Activated naive CD4-positive, alpha-beta T cell treated with anti-CD3 and anti-CD28 coated beads, Interleukin-2, amount 50 U/mL, for 72 hours (primary cell): ENCODE results near the gene ENAH. TPM values are rescaled to one million over a fixed set of nuclear protein-coding genes. Genes with fewer than 3 reads are reported as not detected.
A peak's percentile ranks its signal among the peaks of the same experiment; 100 is the strongest.

ENCODE experiments used
- ATAC-seq, 2 donors: fragments of 150-1000 bp; cut with Tn5 transposase; 2 replicates each; pipeline ENCODE4 v1.10.0; 2021; ENCODE audit warnings: mild to moderate bottlenecking in 2 of 2, moderate library complexity in 2 of 2
- DNase-seq, 2 donors: peaks; one replicate each; pipeline ENCODE4 v3.0.0; 2021 to 2022; ENCODE audit warnings: low spot score in 2 of 2
- H3K27ac Mint-ChIP-seq, 2 donors: one replicate each; pipeline ENCODE4 v1.8.0; 2022; ENCODE audit warnings: mild to moderate bottlenecking in 2 of 2, mixed read lengths in 2 of 2
- H3K36me3 Mint-ChIP-seq, 2 donors: one replicate each; pipeline ENCODE4 v1.8.0; 2022; ENCODE audit warnings: mixed read lengths in 2 of 2
- H3K9me3 Mint-ChIP-seq, 2 donors: one replicate each; pipeline ENCODE4 v1.8.0; 2022; ENCODE audit warnings: mixed read lengths in 2 of 2
- total RNA-seq, 2 donors: library from RNA; stranded (reverse); gene quantifications; one replicate each; pipeline ENCODE4 v1.2.3, GENCODE V29; 2022

ENAH gene
- total RNA-seq, 2 donors from 2014 or later: 0.09 to 0.89 TPM

GRCh38 chr1:225458222-225458631 lies 194.7 kb downstream of the ENAH start:
- H3K9me3 Mint-ChIP-seq: no peaks in the 10 kb centered on the region
- DNase-seq (no peak), ATAC-seq (no peak)
- no peaks in the 10 kb centered on the region for H3K36me3 Mint-ChIP-seq
- peak overlapping the region in 1 of 2 donors; percentile 73 for H3K27ac Mint-ChIP-seq

GRCh38 chr1:225454733-225455132 lies 198.2 kb downstream of the ENAH start:
- no peaks in the 10 kb centered on the region for H3K9me3 Mint-ChIP-seq

GRCh38 chr1:225453797-225454648 lies 198.9 kb downstream of the ENAH start:
- DNase-seq: peak in 1 of 2 donors; percentile 42
- Mint-ChIP-seq H3K36me3 (no peaks in the 10 kb centered on the region), H3K27ac (peak overlapping the region; percentile 46 to 81), H3K9me3 (no peaks in the 10 kb centered on the region)
- peak; percentile 48 to 51 for ATAC-seq

More at GRCh38 chr1:225454733-225455132, 198.2 kb downstream of the ENAH start:
- Mint-ChIP-seq H3K27ac (peak overlapping the region; percentile 0 to 81), H3K36me3 (no peaks in the 10 kb centered on the region)
- DNase-seq (peak; percentile 70 to 80), ATAC-seq (peak; percentile 95 to 97)

GRCh38 chr1:225451840-225452515 lies 200.9 kb downstream of the ENAH start:
- H3K36me3 Mint-ChIP-seq: no peaks in the 10 kb centered on the region
- no peak for ATAC-seq
- DNase-seq: no peak
- H3K9me3 Mint-ChIP-seq: no peaks in the 10 kb centered on the region
- no peak overlapping the region for H3K27ac Mint-ChIP-seq

- H3K9me3 Mint-ChIP-seq: no peaks in the 10 kb centered on the region
- no peaks in the 10 kb centered on the region for H3K36me3 Mint-ChIP-seq
- ATAC-seq (no peak), DNase-seq (no peak)
- no peak overlapping the region for H3K27ac Mint-ChIP-seq
Observed at GRCh38 chr1:225451340-225451739, 201.6 kb downstream of the ENAH start.

GRCh38 chr1:225450491-225451191 lies 202.3 kb downstream of the ENAH start:
- H3K36me3 Mint-ChIP-seq: no peaks in the 10 kb centered on the region
- ATAC-seq: no peak
- peak overlapping the region in 1 of 2 donors; percentile 31 for H3K27ac Mint-ChIP-seq
- H3K9me3 Mint-ChIP-seq: no peaks in the 10 kb centered on the region
- DNase-seq: no peak

- ATAC-seq (no peak), DNase-seq (no peak)
- Mint-ChIP-seq H3K27ac (peak overlapping the region in 1 of 2 donors; percentile 69), H3K9me3 (no peaks in the 10 kb centered on the region), H3K36me3 (peaks cover 0 to under 1% of the 10 kb centered on the region in 2 donors)
Observed at GRCh38 chr1:225449774-225450173, 203.1 kb downstream of the ENAH start.

- Mint-ChIP-seq H3K36me3 (peaks cover 0 to 6% of the 10 kb centered on the region in 2 donors), H3K27ac (peak overlapping the region in 1 of 2 donors; percentile 69), H3K9me3 (no peaks in the 10 kb centered on the region)
- no peak for ATAC-seq
- DNase-seq: no peak
Observed at GRCh38 chr1:225449261-225449660, 203.7 kb downstream of the ENAH start.

- no peak for ATAC-seq
- H3K9me3 Mint-ChIP-seq: no peaks in the 10 kb centered on the region
- H3K27ac Mint-ChIP-seq: no peak overlapping the region
Observed at GRCh38 chr1:225448146-225448805, 204.6 kb downstream of the ENAH start.

GRCh38 chr1:225447650-225448089 lies 205.3 kb downstream of the ENAH start:
- Mint-ChIP-seq H3K36me3 (peaks cover 0 to 6% of the 10 kb centered on the region in 2 donors), H3K9me3 (no peaks in the 10 kb centered on the region), H3K27ac (no peak overlapping the region)
- DNase-seq (no peak), ATAC-seq (no peak)

More at GRCh38 chr1:225448146-225448805, 204.6 kb downstream of the ENAH start:
- H3K36me3 Mint-ChIP-seq: peaks cover 0 to 6% of the 10 kb centered on the region in 2 donors
- DNase-seq: no peak

- no peak for DNase-seq
- no peaks in the 10 kb centered on the region for H3K9me3 Mint-ChIP-seq
- H3K36me3 Mint-ChIP-seq: peaks cover 0 to 6% of the 10 kb centered on the region in 2 donors
- no peak for ATAC-seq
- H3K27ac Mint-ChIP-seq: no peak overlapping the region
Observed at GRCh38 chr1:225446981-225447615, 205.8 kb downstream of the ENAH start.

GRCh38 chr1:225446595-225446960 lies 206.3 kb downstream of the ENAH start:
- DNase-seq: no peak
- ATAC-seq: no peak
- no peaks in the 10 kb centered on the region for H3K9me3 Mint-ChIP-seq
- peak overlapping the region; percentile 96 to 98 for H3K27ac Mint-ChIP-seq
- H3K36me3 Mint-ChIP-seq: peaks cover 0 to 6% of the 10 kb centered on the region in 2 donors

- Mint-ChIP-seq H3K27ac (peak overlapping the region; percentile 96 to 98), H3K9me3 (no peaks in the 10 kb centered on the region), H3K36me3 (peaks cover 0 to 6% of the 10 kb centered on the region in 2 donors)
- ATAC-seq: peak in 1 of 2 donors; percentile 23
- no peak for DNase-seq
Observed at GRCh38 chr1:225445639-225446594, 207.0 kb downstream of the ENAH start.

GRCh38 chr1:225442123-225442505 lies 210.8 kb downstream of the ENAH start:
- H3K9me3 Mint-ChIP-seq: no peaks in the 10 kb centered on the region
- H3K36me3 Mint-ChIP-seq: peaks cover 0 to 6% of the 10 kb centered on the region in 2 donors
- DNase-seq (no peak), ATAC-seq (no peak)
- peak overlapping the region in 1 of 2 donors; percentile 15 for H3K27ac Mint-ChIP-seq
